DND-41 (cell line): ENCODE measurements around the gene USP13.

Experiments
- ATAC-seq: fragments of 200-7000 bp; cut with Tn5 transposase; 3 replicates; pipeline ENCODE4 v1.9.1; 2021; ENCODE audit warnings: low read depth; ENCODE audit not compliant: insufficient read depth
- DNase-seq: peaks from one replicate; pipeline ENCODE4 v3.0.0-alpha.2; 2020
- H2AFZ ChIP-seq: 2 replicates; pipeline ENCODE4 v1.6.0; 2012; ENCODE audit warnings: low read depth, low read length
- H3K27ac ChIP-seq: 2 replicates; pipeline ENCODE4 v1.5.1; 2012; ENCODE audit warnings: low read length, inconsistent platforms
- H3K27me3 ChIP-seq: fragments of 200-600 bp; sonication (generic); 2 replicates; pipeline ENCODE4 v1.6.0; 2012; ENCODE audit warnings: low read length, mild to moderate bottlenecking, inconsistent platforms; ENCODE audit not compliant: insufficient read depth, poor library complexity
- H3K36me3 ChIP-seq: 2 replicates; pipeline ENCODE4 v1.5.1; 2012; ENCODE audit warnings: low read length, inconsistent platforms; ENCODE audit not compliant: insufficient read depth
- H3K4me1 ChIP-seq: 2 replicates; pipeline ENCODE4 v1.5.1; 2012; ENCODE audit warnings: mild to moderate bottlenecking, low read length; ENCODE audit not compliant: insufficient read depth
- H3K4me2 ChIP-seq: 2 replicates; pipeline ENCODE4 v1.6.0; 2012; ENCODE audit warnings: mild to moderate bottlenecking, moderate library complexity, low read length, inconsistent platforms; ENCODE audit not compliant: insufficient read depth
- H3K4me3 ChIP-seq, 2 experiments: fragments of 200-600 bp in 1 of 2; shearing (Covaris generic) in 1 of 2; 2 replicates each; pipeline ENCODE4 v1.5.1; 2012 to 2016; ENCODE audit warnings: inconsistent platforms in 2 of 2, low read length in 2 of 2, mild to moderate bottlenecking in 2 of 2, low read depth in 1 of 2, moderate library complexity in 1 of 2
- H3K79me2 ChIP-seq: 2 replicates; pipeline ENCODE4 v1.6.0; 2012; ENCODE audit warnings: low read length, inconsistent platforms; ENCODE audit not compliant: insufficient read depth
- H3K9ac ChIP-seq: 2 replicates; pipeline ENCODE4 v1.6.0; 2012; ENCODE audit warnings: low read depth, mild to moderate bottlenecking, inconsistent platforms, low read length, moderate library complexity
- H3K9me3 ChIP-seq: 2 replicates; pipeline ENCODE4 v1.5.1; 2012; ENCODE audit warnings: low read length, moderate library complexity, mild to moderate bottlenecking, inconsistent platforms; ENCODE audit not compliant: insufficient read depth, severe bottlenecking
- H4K20me1 ChIP-seq: 2 replicates; pipeline ENCODE4 v1.6.0; 2012; ENCODE audit warnings: low read length; ENCODE audit not compliant: insufficient read depth
- CTCF ChIP-seq: IDR thresholded peaks from 2 replicates; pipeline ENCODE4 v1.5.1; 2012; ENCODE audit warnings: borderline replicate concordance, low read length, moderate library complexity, mild to moderate bottlenecking; ENCODE audit not compliant: poor library complexity, severe bottlenecking; ENCODE audit errors: extremely low read depth
- EZH2 ChIP-seq: IDR thresholded peaks from 3 replicates; pipeline ENCODE4 v1.6.1; 2012; ENCODE audit warnings: borderline replicate concordance, low read depth, mild to moderate bottlenecking, moderate library complexity, low read length, inconsistent platforms; ENCODE audit not compliant: severe bottlenecking

The USP13 gene

DNA sequence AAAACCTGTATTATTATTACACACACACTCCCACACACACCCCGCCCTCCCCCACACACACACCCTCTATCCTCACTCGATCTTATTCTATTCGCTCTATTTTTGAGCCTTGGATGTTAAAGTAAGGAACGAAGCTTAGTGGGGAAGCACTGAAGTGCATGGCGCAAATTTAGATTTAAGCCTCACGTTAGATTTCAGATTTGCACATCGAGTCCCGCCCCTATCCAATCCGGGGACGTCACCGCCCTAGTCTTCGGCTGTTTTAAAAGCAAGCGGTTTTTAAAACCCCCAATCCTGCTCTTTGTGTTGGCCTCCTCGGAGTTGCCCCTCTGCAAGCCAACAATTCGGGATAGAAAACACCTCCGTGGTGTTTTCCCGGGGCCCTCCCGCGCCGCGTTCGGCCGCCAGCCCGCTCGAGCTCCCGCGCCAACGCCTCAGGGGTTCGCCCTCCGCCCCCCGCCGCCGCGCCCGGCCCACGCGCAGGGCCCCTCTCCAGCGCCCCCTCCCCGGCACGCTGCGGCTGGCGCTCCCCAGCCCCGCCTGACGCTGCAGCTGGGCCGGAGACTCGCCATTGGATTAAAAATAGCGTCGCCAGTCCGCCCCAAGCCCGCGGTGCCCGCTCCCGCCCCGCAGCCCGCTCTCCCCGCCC, at the start of gene USP13:
USP13 (plus strand) TSS at position 594 of the 649 bp plus-strand sequence. CDS start 186 bp downstream, outside the sequence.
- Histone ChIP-seq H3K4me1 (peaks cover 40% of the 10 kb centered on the region), H3K36me3 (peaks cover 10% of the 10 kb centered on the region; the same call in 1 of the 2 replicates), H2AFZ (peak within 1 kb of the TSS; percentile 93), H3K4me3 (peak within 1 kb of the TSS; percentile 63 to 96), H3K27me3 (no peaks in the 10 kb centered on the region), H4K20me1 (peaks cover 19% of the 10 kb centered on the region; the same call in 1 of the 2 replicates), H3K9ac (peak within 1 kb of the TSS; percentile 89), H3K79me2 (peaks cover 44% of the 10 kb centered on the region), H3K4me2 (peak within 1 kb of the TSS; percentile 94), H3K9me3 (no peaks in the 10 kb centered on the region), H3K27ac (peak within 1 kb of the TSS; percentile 91)
- TF ChIP-seq EZH2, result no peak
- peak; percentile 4 for TF ChIP-seq CTCF
- ATAC-seq, result peak; percentile 68
- DNase-seq, result peak; percentile 74

- no peak for DNase-seq
- Histone ChIP-seq H3K79me2 (peaks cover 77% of the 10 kb centered on the region), H3K4me3 (peak overlapping the region; percentile 60 to 61), H2AFZ (no peak overlapping the region), H3K27ac (peak overlapping the region; percentile 34; the same call in 1 of the 2 replicates), H4K20me1 (no peaks in the 10 kb centered on the region), H3K4me2 (peak overlapping the region; percentile 78), H3K9me3 (no peaks in the 10 kb centered on the region), H3K36me3 (peaks cover 38% of the 10 kb centered on the region), H3K4me1 (peaks cover 40% of the 10 kb centered on the region), H3K27me3 (no peaks in the 10 kb centered on the region), H3K9ac (peak overlapping the region; percentile 65)
- no peak for ATAC-seq
- TF ChIP-seq CTCF (no peak), EZH2 (no peak)
These were observed 49.5 kb upstream of the USP13 start for GRCh38 chr3:179603321-179603720.

GRCh38 chr3:179603831-179604230, 49.0 kb upstream of the USP13 start:
- Histone ChIP-seq H3K27me3 (no peaks in the 10 kb centered on the region), H3K4me1 (peaks cover 40% of the 10 kb centered on the region), H3K4me2 (peak overlapping the region; percentile 78), H3K4me3 (peak overlapping the region; percentile 60 to 61), H4K20me1 (no peaks in the 10 kb centered on the region), H2AFZ (peak overlapping the region; percentile 70), H3K9me3 (no peaks in the 10 kb centered on the region), H3K27ac (peak overlapping the region; percentile 77), H3K79me2 (peaks cover 73% of the 10 kb centered on the region), H3K9ac (peak overlapping the region; percentile 65), H3K36me3 (peaks cover 32% of the 10 kb centered on the region)
- DNase-seq, result no peak
- no peak for ATAC-seq
- TF ChIP-seq EZH2 (no peak), CTCF (no peak)
